HepG2 (cell line): ENCODE results near the gene SEZ6. TPM values are rescaled to one million over a fixed set of nuclear protein-coding genes. Genes with fewer than 3 reads are reported as not detected.

Experiments
- AKAP8 ChIP-seq: sonication (generic); formaldehyde crosslinking; IDR thresholded peaks from 2 replicates; pipeline ENCODE4 v1.5.1; 2020; ENCODE audit warnings: mild to moderate bottlenecking, missing genetic modification reagents
- ELF4 ChIP-seq: sonication (generic); formaldehyde crosslinking; IDR thresholded peaks from 2 replicates; pipeline ENCODE4 v1.5.0; 2020; ENCODE audit warnings: missing genetic modification reagents, mild to moderate bottlenecking, moderate library complexity, borderline replicate concordance
- POLR2AphosphoS2 ChIP-seq: IDR thresholded peaks from 2 replicates; pipeline ENCODE4 v1.6.1; 2011; ENCODE audit warnings: low read depth, low read length, improper control_type of control experiment
- THAP11 ChIP-seq: IDR thresholded peaks from 2 replicates; pipeline ENCODE4 v1.6.1; 2016; ENCODE audit warnings: missing biosample characterization, missing genetic modification reagents
- ZBTB7A ChIP-seq: sonication (generic); formaldehyde crosslinking; IDR thresholded peaks from 2 replicates; pipeline ENCODE4 v1.8.0; 2022; ENCODE audit warnings: mild to moderate bottlenecking, missing genetic modification reagents
- ZBTB7B ChIP-seq: sonication (generic); formaldehyde crosslinking; IDR thresholded peaks from 2 replicates; pipeline ENCODE4 v1.4.0; 2020; ENCODE audit warnings: missing genetic modification reagents
- ZFY ChIP-seq: sonication (generic); formaldehyde crosslinking; IDR thresholded peaks from 2 replicates; pipeline ENCODE4 v1.4.0; 2020; ENCODE audit warnings: missing genetic modification reagents
- ZNF205 ChIP-seq: IDR thresholded peaks from 2 replicates; pipeline ENCODE4 v1.6.1; 2018; ENCODE audit warnings: missing biosample characterization, missing genetic modification reagents
- ZNF329 ChIP-seq: sonication (generic); formaldehyde crosslinking; IDR thresholded peaks from 2 replicates; pipeline ENCODE4 v1.9.0; 2021; ENCODE audit warnings: low read depth, mild to moderate bottlenecking, missing genetic modification reagents
- ZNF34 ChIP-seq: sonication (generic); formaldehyde crosslinking; IDR thresholded peaks from 2 replicates; pipeline ENCODE4 v1.4.0; 2020; ENCODE audit warnings: mild to moderate bottlenecking, missing genetic modification reagents, borderline replicate concordance
- ZNF343 ChIP-seq: sonication (generic); formaldehyde crosslinking; IDR thresholded peaks from 2 replicates; pipeline ENCODE4 v1.4.0; 2020; ENCODE audit warnings: mild to moderate bottlenecking, missing genetic modification reagents
- polyA plus RNA-seq, 8 experiments: library from polyadenylated mRNA; depleted of rRNA in 3 of 8; stranded (reverse) in 7 of 8; unstranded in 1 of 8; fragments of >200 nt; fragmentation: Illumina TruSeq in 4 of 8; extraction: Trizol in 4 of 8; gene quantifications; 2 replicates each; pipeline versions ENCODE4 v1.2.1 to v1.2.3, GENCODE V29; 2011 to 2016; ENCODE audit warnings: low read depth in 4 of 8, missing spikeins in 1 of 8, mixed read lengths in 1 of 8; ENCODE audit not compliant: insufficient read depth in 1 of 8
- total RNA-seq, 5 experiments: library from RNA; depleted of rRNA; stranded (reverse); fragments of >200 nt; fragmentation: Illumina TruSeq; extraction: Trizol; gene quantifications; 2 replicates each; pipeline ENCODE4 v1.2.3, GENCODE V29; 2016; ENCODE audit warnings: low read depth in 1 of 5
- TF ChIP-seq, protein P1 (sequence below): IDR thresholded peaks from 2 replicates; pipeline ENCODE4 v1.6.1; 2016; ENCODE audit warnings: missing compliant biosample characterization, missing genetic modification reagents, borderline replicate concordance
- TF ChIP-seq, protein P2 (sequence below): sonication (generic); formaldehyde crosslinking; IDR thresholded peaks from 2 replicates; pipeline ENCODE4 v1.5.1; 2020; ENCODE audit warnings: missing genetic modification reagents, mild to moderate bottlenecking, borderline replicate concordance
- TF ChIP-seq, protein P3 (sequence below), 2 experiments: sonication (generic) in 1 of 2; formaldehyde crosslinking in 1 of 2; IDR thresholded peaks; 2 replicates each; pipeline versions ENCODE4 v1.4.0 to v1.6.1; 2018 to 2020; ENCODE audit warnings: missing genetic modification reagents in 2 of 2, borderline replicate concordance in 1 of 2, low read depth in 1 of 2, mild to moderate bottlenecking in 1 of 2, missing biosample characterization in 1 of 2
- TF ChIP-seq, protein P4 (sequence below): sonication (generic); formaldehyde crosslinking; IDR thresholded peaks from 2 replicates; pipeline ENCODE4 v1.4.0; 2020; ENCODE audit warnings: missing genetic modification reagents, borderline replicate concordance
- TF ChIP-seq, protein P5 (sequence below): sonication (generic); formaldehyde crosslinking; IDR thresholded peaks from 2 replicates; pipeline ENCODE4 v1.5.0; 2020; ENCODE audit warnings: mild to moderate bottlenecking, missing genetic modification reagents

Gene SEZ6
- total and polyA plus RNA-seq, 2 of the 13 experiments (the other 11 are each of a cell fraction or from before 2014, with no cell fraction given): not detected

DNA sequence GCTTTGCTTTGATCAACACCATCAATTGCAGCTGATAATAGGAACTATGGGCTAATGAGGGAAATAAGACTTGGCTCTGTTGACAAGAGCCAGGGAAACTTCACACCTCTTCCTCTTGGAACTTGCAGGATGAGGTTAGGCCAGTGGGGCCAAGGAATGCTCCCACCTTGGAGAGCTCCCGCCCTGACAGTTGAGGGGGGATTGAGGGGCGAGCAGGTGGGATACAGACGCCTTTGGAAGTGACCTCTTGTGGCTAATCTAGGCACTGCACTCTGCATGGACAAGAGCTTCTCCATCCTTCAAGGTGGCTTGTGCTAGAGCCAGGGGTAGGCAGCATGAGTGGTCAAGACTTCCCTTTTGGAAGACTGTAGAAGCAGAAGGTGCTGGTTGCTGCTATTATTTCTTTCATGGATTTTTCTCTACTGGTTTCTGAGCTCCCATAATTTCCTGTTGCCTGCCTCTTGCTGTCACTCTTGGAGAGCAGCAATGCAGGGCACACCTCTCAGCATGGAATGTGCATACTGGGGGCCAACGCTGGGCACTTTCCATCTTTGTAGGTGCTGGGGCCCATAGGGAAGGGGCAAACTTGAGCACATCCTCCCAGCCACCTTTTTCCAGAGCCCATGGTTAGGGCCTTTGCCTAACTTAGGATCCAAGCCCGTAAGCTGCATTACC lies 52.3 kb downstream of the SEZ6 start (continued):
- TF ChIP-seq ZNF205 (no peak), ZBTB7A (CRISPR knock-in tag) (peak; percentile 69; the same call in 1 of the 2 replicates), ZBTB7B (CRISPR knock-in tag) (peak; percentile 95), ZNF329 (CRISPR knock-in tag) (no peak), ZNF34 (CRISPR knock-in tag) (no peak), POLR2AphosphoS2 (no peak), ELF4 (CRISPR knock-in tag) (no peak), ZNF343 (CRISPR knock-in tag) (no peak), ZFY (CRISPR knock-in tag) (no peak), THAP11 (CRISPR knock-in tag) (peak; percentile 68), AKAP8 (CRISPR knock-in tag) (no peak)
- TF ChIP-seq, protein P1, sequence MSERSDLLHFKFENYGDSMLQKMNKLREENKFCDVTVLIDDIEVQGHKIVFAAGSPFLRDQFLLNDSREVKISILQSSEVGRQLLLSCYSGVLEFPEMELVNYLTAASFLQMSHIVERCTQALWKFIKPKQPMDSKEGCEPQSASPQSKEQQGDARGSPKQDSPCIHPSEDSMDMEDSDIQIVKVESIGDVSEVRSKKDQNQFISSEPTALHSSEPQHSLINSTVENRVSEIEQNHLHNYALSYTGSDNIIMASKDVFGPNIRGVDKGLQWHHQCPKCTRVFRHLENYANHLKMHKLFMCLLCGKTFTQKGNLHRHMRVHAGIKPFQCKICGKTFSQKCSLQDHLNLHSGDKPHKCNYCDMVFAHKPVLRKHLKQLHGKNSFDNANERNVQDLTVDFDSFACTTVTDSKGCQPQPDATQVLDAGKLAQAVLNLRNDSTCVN: no peak
- TF ChIP-seq, protein P2, sequence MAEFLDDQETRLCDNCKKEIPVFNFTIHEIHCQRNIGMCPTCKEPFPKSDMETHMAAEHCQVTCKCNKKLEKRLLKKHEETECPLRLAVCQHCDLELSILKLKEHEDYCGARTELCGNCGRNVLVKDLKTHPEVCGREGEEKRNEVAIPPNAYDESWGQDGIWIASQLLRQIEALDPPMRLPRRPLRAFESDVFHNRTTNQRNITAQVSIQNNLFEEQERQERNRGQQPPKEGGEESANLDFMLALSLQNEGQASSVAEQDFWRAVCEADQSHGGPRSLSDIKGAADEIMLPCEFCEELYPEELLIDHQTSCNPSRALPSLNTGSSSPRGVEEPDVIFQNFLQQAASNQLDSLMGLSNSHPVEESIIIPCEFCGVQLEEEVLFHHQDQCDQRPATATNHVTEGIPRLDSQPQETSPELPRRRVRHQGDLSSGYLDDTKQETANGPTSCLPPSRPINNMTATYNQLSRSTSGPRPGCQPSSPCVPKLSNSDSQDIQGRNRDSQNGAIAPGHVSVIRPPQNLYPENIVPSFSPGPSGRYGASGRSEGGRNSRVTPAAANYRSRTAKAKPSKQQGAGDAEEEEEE (CRISPR knock-in tag): no peak
- TF ChIP-seq, protein P3, sequence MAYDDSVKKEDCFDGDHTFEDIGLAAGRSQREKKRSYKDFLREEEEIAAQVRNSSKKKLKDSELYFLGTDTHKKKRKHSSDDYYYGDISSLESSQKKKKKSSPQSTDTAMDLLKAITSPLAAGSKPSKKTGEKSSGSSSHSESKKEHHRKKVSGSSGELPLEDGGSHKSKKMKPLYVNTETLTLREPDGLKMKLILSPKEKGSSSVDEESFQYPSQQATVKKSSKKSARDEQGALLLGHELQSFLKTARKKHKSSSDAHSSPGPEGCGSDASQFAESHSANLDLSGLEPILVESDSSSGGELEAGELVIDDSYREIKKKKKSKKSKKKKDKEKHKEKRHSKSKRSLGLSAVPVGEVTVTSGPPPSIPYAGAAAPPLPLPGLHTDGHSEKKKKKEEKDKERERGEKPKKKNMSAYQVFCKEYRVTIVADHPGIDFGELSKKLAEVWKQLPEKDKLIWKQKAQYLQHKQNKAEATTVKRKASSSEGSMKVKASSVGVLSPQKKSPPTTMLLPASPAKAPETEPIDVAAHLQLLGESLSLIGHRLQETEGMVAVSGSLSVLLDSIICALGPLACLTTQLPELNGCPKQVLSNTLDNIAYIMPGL (CRISPR knock-in tag; IDR thresholded peaks at IDR 0.05; ENCODE audit: borderline replicate concordance in 1 of 2, low read depth in 1 of 2): peak in 1 of 2 experiments; percentile 52; a peak in 1 of 4 replicates
- TF ChIP-seq, protein P4, sequence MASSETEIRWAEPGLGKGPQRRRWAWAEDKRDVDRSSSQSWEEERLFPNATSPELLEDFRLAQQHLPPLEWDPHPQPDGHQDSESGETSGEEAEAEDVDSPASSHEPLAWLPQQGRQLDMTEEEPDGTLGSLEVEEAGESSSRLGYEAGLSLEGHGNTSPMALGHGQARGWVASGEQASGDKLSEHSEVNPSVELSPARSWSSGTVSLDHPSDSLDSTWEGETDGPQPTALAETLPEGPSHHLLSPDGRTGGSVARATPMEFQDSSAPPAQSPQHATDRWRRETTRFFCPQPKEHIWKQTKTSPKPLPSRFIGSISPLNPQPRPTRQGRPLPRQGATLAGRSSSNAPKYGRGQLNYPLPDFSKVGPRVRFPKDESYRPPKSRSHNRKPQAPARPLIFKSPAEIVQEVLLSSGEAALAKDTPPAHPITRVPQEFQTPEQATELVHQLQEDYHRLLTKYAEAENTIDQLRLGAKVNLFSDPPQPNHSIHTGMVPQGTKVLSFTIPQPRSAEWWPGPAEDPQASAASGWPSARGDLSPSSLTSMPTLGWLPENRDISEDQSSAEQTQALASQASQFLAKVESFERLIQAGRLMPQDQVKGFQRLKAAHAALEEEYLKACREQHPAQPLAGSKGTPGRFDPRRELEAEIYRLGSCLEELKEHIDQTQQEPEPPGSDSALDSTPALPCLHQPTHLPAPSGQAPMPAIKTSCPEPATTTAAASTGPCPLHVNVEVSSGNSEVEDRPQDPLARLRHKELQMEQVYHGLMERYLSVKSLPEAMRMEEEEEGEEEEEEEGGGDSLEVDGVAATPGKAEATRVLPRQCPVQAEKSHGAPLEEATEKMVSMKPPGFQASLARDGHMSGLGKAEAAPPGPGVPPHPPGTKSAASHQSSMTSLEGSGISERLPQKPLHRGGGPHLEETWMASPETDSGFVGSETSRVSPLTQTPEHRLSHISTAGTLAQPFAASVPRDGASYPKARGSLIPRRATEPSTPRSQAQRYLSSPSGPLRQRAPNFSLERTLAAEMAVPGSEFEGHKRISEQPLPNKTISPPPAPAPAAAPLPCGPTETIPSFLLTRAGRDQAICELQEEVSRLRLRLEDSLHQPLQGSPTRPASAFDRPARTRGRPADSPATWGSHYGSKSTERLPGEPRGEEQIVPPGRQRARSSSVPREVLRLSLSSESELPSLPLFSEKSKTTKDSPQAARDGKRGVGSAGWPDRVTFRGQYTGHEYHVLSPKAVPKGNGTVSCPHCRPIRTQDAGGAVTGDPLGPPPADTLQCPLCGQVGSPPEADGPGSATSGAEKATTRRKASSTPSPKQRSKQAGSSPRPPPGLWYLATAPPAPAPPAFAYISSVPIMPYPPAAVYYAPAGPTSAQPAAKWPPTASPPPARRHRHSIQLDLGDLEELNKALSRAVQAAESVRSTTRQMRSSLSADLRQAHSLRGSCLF (CRISPR knock-in tag): no peak
- TF ChIP-seq, protein P5, sequence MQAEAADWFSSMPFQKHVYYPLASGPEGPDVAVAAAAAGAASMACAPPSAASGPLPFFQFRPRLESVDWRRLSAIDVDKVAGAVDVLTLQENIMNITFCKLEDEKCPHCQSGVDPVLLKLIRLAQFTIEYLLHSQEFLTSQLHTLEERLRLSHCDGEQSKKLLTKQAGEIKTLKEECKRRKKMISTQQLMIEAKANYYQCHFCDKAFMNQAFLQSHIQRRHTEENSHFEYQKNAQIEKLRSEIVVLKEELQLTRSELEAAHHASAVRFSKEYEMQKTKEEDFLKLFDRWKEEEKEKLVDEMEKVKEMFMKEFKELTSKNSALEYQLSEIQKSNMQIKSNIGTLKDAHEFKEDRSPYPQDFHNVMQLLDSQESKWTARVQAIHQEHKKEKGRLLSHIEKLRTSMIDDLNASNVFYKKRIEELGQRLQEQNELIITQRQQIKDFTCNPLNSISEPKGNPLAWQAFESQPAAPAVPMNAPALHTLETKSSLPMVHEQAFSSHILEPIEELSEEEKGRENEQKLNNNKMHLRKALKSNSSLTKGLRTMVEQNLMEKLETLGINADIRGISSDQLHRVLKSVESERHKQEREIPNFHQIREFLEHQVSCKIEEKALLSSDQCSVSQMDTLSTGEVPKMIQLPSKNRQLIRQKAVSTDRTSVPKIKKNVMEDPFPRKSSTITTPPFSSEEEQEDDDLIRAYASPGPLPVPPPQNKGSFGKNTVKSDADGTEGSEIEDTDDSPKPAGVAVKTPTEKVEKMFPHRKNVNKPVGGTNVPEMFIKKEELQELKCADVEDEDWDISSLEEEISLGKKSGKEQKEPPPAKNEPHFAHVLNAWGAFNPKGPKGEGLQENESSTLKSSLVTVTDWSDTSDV (CRISPR knock-in tag): no peak
